Loucy (cell line): Measurements from ENCODE around the gene GPR35.

Experiments
- CTCF ChIP-seq: fragments of 200-600 bp; sonication (generic); conservative IDR thresholded peaks from 2 replicates; pipeline ENCODE4 v1.5.1; 2014; ENCODE audit warnings: mild to moderate bottlenecking, antibody characterized with exemption, low read length
- EZH2phosphoT487 ChIP-seq: fragments of 200-600 bp; IDR thresholded peaks from 2 replicates; pipeline ENCODE4 v1.6.1; 2018; ENCODE audit warnings: antibody characterized with exemption, mild to moderate bottlenecking, moderate library complexity, borderline replicate concordance

DNA sequence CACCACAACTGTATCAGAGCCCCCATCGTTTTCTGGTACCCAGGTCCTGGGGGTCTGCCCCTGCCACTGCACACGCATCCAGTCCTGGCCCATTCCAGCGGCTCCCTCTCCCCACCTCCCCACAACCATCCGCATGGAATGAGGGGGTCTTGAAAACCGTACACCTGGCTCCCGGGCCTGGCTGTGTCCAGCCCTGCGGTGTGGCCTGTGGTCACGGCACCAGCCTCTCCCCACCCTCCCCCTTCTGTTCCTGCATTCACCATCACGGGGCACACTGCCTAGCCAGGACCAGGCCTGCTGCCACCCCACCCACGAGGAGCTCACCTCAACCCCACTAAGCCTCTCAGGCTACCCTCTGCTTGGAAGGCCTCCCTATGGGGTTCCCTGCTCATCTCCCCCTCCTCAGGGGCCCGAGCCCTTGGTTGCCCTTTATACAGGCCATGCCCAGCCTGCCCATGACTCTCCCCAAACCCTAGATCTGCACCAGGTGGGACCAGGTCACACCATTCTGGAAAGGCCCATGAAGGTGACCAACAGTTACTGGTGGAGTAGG is 11.4 kb downstream of the GPR35 start:
- no peak for TF ChIP-seq CTCF
- no peak for TF ChIP-seq EZH2phosphoT487
